GM21825 (cell line): ENCODE measurements around the gene OR51A7.
"Not testable (repeated sequence)": the region's sequence is repeated elsewhere in the genome, so short reads cannot be mapped to it uniquely, and the experiment has no call there.

Experiments
- ATAC-seq: cut with Tn5 transposase; IDR thresholded peaks from one replicate; pipeline ENCODE4 v1.9.1; 2021; ENCODE audit warnings: mild to moderate bottlenecking, moderate library complexity; ENCODE audit not compliant: unreplicated experiment

OR51A7 gene

DNA sequence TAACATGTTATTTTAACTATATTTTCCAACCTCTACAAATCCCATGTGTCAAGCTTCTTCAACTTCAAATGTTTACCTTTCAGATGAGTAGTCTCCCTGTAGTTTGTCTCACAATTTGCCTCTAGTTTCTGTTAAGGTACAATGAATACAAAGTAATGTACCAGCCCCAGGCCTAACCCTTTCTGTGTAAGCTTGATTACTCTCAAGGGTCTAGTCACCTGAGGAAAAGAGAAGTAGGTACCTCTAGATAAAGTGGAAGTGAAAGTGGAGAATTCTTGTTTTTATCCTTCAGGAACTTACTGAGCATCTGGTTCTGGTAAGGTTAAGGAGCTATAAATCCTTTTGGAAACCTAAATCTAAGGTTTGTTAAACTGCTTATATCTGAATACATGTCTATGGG, at the start of gene OR51A7:
Gene OR51A7 (plus strand): TSS at position 300 of the 400 bp plus-strand sequence. CDS start 3,587 bp downstream, outside the sequence.
- no peak for ATAC-seq

GRCh38 chr11:4854286-4854685, 49.3 kb upstream of the OR51A7 start:
- not testable (repeated sequence) for ATAC-seq

DNA sequence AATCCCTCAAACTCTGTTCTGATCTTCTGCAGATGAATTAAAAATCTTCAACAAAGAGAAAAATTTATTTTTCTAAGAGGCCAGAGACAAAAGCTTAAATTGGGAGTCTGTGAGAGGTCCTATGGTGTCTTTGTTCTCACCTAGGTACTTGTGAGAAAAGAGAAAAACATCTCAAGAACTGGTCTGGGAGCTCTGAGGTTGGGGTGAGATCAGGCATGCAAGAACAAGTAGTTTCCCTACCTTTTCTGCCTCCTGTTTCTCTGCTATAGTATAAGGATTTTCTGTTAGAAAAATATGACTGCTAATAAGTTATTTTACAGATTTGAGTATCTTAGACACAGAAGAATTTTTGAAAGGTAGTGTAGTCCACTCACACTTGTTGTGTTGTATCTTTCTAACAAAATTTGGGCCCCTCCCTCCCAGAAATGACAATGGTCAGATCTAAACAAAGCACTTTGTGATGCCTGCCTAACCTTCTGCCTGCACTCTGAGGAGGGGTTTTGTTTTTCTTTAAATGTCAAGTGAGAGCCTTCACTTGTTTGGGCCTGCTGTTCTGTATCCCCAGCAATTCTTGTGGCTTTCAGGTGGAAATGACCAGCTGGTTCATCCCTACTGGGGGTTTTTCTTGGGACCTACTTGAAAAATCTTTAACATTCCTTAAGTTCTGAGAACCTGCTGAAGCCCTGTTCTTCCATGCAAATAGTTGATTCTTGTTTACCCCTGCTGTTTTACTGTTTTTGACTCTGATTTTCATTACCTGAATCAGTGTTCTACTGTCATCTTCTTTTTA, 40.9 kb upstream of the OR51A7 start:
- no peak for ATAC-seq

GRCh38 chr11:4863876-4864275, 39.7 kb upstream of the OR51A7 start:
- no peak for ATAC-seq

DNA sequence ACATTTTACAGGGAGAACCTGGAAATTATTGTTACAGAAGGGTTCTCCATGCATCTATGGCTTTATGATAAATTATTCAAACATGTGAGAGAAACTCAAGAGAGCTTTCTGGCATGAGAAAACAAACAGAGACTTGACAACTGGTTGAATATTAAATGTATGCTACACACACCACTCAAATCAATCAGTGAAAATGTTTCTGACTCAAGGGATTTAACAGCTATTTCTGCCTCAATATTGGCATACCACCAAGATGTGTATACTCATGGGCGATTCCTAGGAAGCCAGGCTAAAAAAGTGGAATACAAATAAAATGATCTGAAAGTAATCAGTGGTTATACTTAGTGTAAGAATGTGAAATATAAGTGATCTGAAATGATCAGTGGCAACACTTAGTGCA, 37.7 kb upstream of the OR51A7 start:
- no peak for ATAC-seq

DNA sequence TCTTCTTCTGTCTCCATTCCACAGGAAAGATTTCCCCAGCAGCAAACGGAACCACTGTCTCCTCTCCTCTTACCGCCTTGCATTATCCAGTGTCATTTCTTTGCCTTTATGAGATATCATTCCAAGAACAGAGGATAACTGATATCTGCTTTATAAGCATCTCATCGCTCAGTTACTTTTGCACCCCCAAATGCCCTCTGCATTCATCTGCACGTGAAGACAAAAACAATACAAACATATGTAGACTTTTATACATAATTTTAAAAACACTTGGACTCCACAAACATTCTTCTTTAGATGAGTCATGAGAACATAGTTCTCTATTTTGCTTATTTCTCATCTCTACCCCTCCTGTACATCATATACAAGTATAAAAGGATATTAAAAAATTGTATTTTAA, 22.4 kb upstream of the OR51A7 start:
- no peak for ATAC-seq

DNA sequence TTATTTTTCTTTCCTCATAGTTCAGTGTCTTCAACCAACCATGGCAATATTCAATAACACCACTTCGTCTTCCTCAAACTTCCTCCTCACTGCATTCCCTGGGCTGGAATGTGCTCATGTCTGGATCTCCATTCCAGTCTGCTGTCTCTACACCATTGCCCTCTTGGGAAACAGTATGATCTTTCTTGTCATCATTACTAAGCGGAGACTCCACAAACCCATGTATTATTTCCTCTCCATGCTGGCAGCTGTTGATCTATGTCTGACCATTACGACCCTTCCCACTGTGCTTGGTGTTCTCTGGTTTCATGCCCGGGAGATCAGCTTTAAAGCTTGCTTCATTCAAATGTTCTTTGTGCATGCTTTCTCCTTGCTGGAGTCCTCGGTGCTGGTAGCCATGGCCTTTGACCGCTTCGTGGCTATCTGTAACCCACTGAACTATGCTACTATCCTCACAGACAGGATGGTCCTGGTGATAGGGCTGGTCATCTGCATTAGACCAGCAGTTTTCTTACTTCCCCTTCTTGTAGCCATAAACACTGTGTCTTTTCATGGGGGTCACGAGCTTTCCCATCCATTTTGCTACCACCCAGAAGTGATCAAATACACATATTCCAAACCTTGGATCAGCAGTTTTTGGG, 21.6 kb upstream of the OR51A7 start, which contains the start of gene OR51T1:
Gene OR51T1 (plus strand): TSS at position 41 of the 641 bp plus-strand sequence. CDS start 0 bp downstream, at position 41.
- no peak for ATAC-seq

DNA sequence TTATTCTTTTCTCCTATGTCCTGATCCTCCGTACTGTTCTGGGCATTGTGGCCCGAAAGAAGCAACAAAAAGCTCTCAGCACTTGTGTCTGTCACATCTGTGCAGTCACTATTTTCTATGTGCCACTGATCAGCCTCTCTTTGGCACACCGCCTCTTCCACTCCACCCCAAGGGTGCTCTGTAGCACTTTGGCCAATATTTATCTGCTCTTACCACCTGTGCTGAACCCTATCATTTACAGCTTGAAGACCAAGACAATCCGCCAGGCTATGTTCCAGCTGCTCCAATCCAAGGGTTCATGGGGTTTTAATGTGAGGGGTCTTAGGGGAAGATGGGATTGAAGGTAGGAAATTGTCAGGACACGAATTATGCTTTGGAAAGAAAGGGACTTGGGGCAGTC, 21.0 kb upstream of the OR51A7 start:
- ATAC-seq = no peak

DNA sequence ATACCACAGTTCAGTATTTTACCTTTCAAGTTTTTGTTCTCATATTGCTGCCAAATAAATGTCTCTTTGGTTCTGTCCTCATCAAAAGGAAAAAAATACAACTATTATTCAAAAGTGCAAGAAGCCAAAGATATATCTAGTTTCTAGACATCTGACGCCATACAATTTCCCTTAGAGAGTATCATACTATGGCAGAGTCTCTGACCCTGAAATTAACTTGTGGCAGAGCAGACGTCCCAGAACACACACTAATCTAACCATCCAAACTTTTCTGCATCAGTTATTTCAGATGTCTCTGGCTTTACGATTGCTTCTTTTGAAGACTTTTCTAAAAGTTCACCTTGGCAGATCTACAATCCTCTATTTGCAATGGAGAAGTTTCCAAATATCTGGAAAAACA, 19.2 kb upstream of the OR51A7 start:
- ATAC-seq = no peak

DNA sequence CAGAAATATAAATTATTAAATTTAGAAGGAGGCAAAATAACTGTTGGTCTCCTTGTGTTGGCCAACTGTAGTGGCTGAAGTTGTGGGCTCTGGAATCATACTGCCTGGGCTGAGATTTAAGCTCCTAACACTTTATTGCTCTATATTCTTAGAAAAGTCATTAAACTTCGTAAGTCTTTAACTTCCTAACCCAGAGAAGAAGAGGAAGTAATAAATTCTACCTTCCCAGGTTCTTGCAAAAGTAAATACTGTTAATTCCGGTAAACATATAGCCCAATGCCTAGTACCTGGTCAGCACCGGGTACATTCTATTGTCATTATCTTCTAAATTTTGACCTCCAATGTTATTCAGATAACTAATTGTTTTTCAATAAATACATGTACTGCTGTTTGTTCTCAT, 17.4 kb upstream of the OR51A7 start:
- no peak for ATAC-seq

DNA sequence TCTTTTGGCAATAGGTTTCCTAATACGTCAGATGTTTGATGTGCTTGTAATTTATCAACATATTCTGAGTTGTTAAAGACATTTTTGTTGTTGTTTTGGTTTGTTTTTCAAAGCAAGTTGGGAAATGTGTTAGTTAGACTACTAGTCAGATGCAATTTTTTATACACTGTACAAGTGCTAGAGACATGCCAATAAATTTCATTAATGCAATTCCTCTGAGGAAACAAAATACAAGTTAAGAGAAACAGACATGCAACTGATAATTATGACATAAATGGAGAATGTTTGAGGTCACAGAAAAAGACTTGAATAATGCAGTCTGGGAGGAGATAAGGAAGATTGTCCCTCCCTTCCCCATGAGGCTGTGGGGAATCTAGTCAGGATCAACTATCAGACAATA, 16.0 kb upstream of the OR51A7 start:
- ATAC-seq = no peak

- ATAC-seq = no peak
Observed at GRCh38 chr11:4890279-4890678, 13.3 kb upstream of the OR51A7 start.

DNA sequence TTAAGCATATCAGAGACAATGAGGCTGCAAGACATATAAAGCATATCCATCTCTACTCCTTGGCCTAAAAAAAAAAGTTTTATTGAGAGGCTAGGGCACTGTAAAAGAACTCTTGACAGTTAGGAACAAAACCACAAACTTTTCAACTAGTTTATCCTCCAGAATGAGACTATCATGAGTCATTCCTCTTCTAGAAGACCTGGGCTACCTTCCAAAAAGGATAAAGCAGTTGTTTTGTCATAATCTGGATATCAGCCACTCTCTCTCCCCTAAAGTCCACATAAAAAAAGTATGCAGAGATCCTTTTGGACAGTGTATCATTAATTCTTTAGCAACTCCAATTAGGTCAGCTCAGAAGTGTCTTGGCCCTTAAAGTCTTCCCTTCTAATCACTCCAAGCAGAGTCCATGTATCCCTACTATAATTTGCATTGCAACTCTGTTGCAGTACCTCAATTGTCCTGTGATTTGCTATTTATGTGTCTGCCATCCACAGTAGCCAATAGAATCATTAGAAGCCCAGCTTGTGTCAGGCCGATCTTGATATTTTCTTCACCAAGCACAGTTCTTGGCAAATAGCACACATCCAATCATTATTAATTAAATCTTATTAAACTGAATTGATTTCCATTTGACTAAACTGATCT, 11.5 kb upstream of the OR51A7 start:
- no peak for ATAC-seq

GRCh38 chr11:4916581-4916980, 13.0 kb downstream of the OR51A7 start:
- ATAC-seq = no peak

DNA sequence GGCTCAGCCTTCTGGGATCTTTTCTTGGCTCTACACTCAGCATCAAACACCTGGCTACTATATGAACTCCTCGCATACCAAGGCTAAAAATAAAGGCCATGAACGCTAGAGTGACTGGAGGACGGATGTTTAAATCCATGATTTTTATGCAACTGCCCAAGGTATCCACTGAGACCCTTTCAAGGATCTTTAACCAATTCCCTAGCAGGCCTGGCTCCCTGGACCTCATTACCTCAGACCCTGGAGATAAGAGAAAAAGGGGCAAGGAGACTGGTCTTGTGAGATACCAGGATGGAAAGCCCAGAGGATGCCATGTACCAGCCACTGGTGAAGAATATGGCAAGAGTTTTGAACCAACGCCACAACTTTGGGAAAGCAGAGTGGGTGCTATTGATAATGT, 15.7 kb downstream of the OR51A7 start, which contains the start of gene OR51G2:
Gene OR51G2 (minus strand): TSS at position 101 of the 400 bp plus-strand sequence. CDS start 3,687 bp downstream, outside the sequence.
- no peak for ATAC-seq

DNA sequence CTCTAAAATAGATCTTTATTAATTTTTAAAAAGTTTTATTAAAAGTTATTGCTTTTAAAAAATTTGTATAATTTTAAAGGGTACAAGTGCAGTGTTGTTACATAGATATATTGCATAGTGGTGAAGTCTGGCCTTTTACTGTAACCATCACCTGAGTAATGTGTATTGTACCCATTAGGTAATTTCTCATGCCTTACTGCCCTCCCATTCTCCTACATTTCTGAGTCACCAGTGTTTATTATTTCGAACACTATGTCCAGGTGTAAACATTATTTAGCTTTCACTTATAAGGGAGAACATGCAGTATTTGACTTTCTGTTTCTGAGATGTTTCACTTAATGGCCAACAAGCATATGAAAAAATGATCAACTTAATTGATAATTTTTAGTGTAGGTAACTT, 18.2 kb downstream of the OR51A7 start:
- no peak for ATAC-seq

DNA sequence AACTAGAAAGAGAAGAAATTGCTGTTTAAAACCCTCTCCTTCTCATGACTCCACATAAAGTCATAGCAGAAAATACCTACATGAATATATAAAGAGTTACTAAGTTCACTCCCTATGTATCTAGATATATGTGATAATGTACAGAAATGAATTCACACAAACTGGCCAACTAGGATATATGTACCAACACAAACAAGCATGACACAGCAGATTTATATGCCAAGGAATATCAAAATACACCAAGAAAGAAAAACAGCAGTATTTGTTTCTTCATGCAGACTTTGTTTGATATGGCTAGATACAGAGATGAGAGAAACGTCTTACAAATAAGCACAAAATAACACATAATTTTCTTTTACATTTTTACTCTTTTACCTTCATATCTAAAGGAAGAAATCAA, 18.7 kb downstream of the OR51A7 start:
- ATAC-seq = no peak

GRCh38 chr11:4924239-4924638, 20.7 kb downstream of the OR51A7 start, which contains the start of gene OR51G1:
Gene OR51G1, minus strand, starts transcription at chr11:4924339. Its CDS starts 0 bp downstream, at chr11:4924339.
- no peak for ATAC-seq

DNA sequence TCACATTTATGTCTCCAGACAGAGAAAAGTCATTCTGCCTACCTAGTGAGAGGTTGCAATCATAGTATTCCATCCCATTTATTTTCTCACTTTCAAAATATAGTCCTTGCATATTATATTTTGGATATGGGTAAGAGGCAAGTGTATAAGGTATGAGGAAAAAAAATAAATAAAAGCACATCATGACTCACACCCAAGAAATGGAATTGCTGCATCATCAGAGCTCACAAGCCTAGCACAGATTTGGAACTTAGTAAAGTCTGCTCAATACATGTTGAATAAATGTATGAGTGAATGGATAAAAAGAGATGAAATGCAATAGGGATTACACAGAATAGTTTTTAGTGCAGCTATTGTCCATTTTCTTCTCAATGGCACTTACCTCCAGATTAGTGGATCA, 23.0 kb downstream of the OR51A7 start:
- no peak for ATAC-seq

DNA sequence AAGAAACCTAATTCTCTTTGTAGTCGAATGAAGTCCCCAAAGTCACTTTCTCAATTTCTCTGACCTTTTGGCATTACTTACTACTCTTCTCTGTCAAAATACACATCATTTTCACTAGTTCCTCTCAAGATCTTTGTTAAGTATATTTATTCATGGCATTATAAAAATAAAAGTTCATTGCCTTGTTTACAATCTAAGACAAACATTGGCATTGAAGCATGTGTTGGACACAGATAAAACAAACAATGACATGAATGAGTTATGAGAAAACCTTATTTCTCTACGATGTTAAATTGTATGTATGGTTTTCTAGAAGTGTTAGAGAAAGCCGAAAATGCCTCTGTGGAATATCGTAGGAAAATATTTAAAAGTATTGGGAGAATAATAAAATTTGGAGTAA, 29.2 kb downstream of the OR51A7 start:
- ATAC-seq = no peak

- ATAC-seq = no peak
Observed at GRCh38 chr11:4936745-4937144, 33.2 kb downstream of the OR51A7 start.

GRCh38 chr11:4947505-4947904, 43.9 kb downstream of the OR51A7 start, which contains the start of gene OR51A4:
Gene OR51A4, minus strand, starts transcription at chr11:4947605. Its CDS starts 505 bp downstream, at chr11:4947100.
- no peak for ATAC-seq
